Panc1 (cell line): ENCODE measurements around the gene CDH13. TPM values are rescaled to one million over a fixed set of nuclear protein-coding genes. Genes with fewer than 3 reads are reported as not detected.

Source experiments
- ATAC-seq: fragments of 200-7000 bp; cut with Tn5 transposase; 2 replicates; pipeline ENCODE4 v1.9.1; 2020; ENCODE audit warnings: mild to moderate bottlenecking, moderate library complexity
- BruUV-seq: library from RNA; stranded (reverse); fragments of 400-500 nt; replicated peaks from 2 replicates; lab custom pipeline; 2021; lab: Mats Ljungman, UMichigan
- CTCF ChIA-PET: fragments of 300-600 bp; sonication (Branson Sonifier 250); formaldehyde crosslinking; loops from one replicate; lab custom pipeline; 2022; ENCODE audit warnings: antibody characterized with exemption; lab: Charles Lee
- POLR2A ChIA-PET: fragments of 300-600 bp; sonication (Branson Sonifier 250); formaldehyde crosslinking; loops from one replicate; lab custom pipeline; 2022; ENCODE audit warnings: antibody characterized with exemption; lab: Charles Lee
- DNase-seq: peaks from one replicate; pipeline ENCODE4 v3.0.0-alpha.2; 2010; ENCODE audit warnings: low read depth, low spot score
- H3K27ac ChIP-seq: 2 replicates; pipeline ENCODE4 v1.5.1; 2011; ENCODE audit warnings: mild to moderate bottlenecking, low read length, inconsistent platforms
- H3K27me3 ChIP-seq: fragments of 200-500 bp; sonication (Bioruptor generic); 2 replicates; pipeline ENCODE4 v1.6.0; 2014; ENCODE audit warnings: low read length, inconsistent platforms; ENCODE audit not compliant: control insufficient read depth, insufficient read depth
- H3K36me3 ChIP-seq: fragments of 200-500 bp; sonication (Bioruptor generic); 2 replicates; pipeline ENCODE4 v1.5.1; 2014; ENCODE audit warnings: inconsistent platforms, mild to moderate bottlenecking, low read length, moderate library complexity; ENCODE audit not compliant: control insufficient read depth, insufficient read depth
- H3K4me1 ChIP-seq: 2 replicates; pipeline ENCODE4 v1.5.1; 2011; ENCODE audit warnings: inconsistent platforms, mild to moderate bottlenecking, low read length, moderate library complexity; ENCODE audit not compliant: control insufficient read depth, insufficient read depth
- H3K4me3 ChIP-seq, 2 experiments: 2 replicates each; pipeline ENCODE4 v1.5.1; 2011 to 2012; ENCODE audit warnings: low read depth in 2 of 2, low read length in 2 of 2, mild to moderate bottlenecking in 2 of 2, inconsistent platforms in 1 of 2, moderate library complexity in 1 of 2
- H3K9me3 ChIP-seq: fragments of 200-500 bp; sonication (Bioruptor generic); 2 replicates; pipeline ENCODE4 v1.5.1; 2014; ENCODE audit warnings: low read depth, mild to moderate bottlenecking, inconsistent platforms, low read length, moderate library complexity; ENCODE audit not compliant: control insufficient read depth, insufficient read depth
- CTCF ChIP-seq: fragments of 450-650 bp; IDR thresholded peaks from 2 replicates; pipeline ENCODE4 v1.5.1; 2017; ENCODE audit warnings: mild to moderate bottlenecking
- POLR2AphosphoS5 ChIP-seq: IDR thresholded peaks from 2 replicates; pipeline ENCODE4 v1.6.1; 2012; ENCODE audit warnings: mild to moderate bottlenecking, low read depth, low read length, moderate library complexity
- REST ChIP-seq, 2 experiments: IDR thresholded peaks; 2 replicates each; pipeline ENCODE4 v1.6.1; 2011 to 2012; ENCODE audit warnings: low read depth in 2 of 2, control low read depth in 1 of 2, low read length in 1 of 2, mild to moderate bottlenecking in 1 of 2, moderate library complexity in 1 of 2; ENCODE audit not compliant: insufficient read depth in 1 of 2
- SIN3A ChIP-seq: IDR thresholded peaks from 2 replicates; pipeline ENCODE4 v1.6.1; 2012; ENCODE audit warnings: low read depth, mild to moderate bottlenecking, low read length, moderate library complexity, borderline replicate concordance; ENCODE audit not compliant: insufficient read depth
- TCF7L2 ChIP-seq: IDR thresholded peaks from 2 replicates; pipeline ENCODE4 v1.6.1; 2011; ENCODE audit warnings: mild to moderate bottlenecking, low read depth, low read length, inconsistent platforms
- in situ Hi-C: cut with HindIII; loops from 2 replicates; pipeline ENCODE4 v1.10.0; 2016; ENCODE audit warnings: low sequenced_read_pairs, low pct_unique_long_range_greater_than_20kb
- intact Hi-C: fragments of 100-400 bp; cut with micrococcal nuclease; formaldehyde crosslinking; loops from one replicate; pipeline ENCODE4 v1.10.0; 2022; ENCODE audit not compliant: unreplicated experiment
- total RNA-seq: library from RNA; stranded (reverse); gene quantifications from one replicate; pipeline ENCODE4 v1.2.1, GENCODE V29; 2021; ENCODE audit not compliant: unreplicated experiment

CDH13 gene
- total RNA-seq, 1 experiment from 2014 or later, result not detected

GRCh38 chr16:82835487-82836155 is 208.9 kb downstream of the CDH13 start:
- no peaks in the 10 kb centered on the region for H3K36me3 ChIP-seq
- ChIA-PET CTCF (no interaction called here), POLR2A (no interaction called here)
- no peak for ATAC-seq
- H3K9me3 ChIP-seq, result no peaks in the 10 kb centered on the region
- no peaks in the 10 kb centered on the region for H3K4me1 ChIP-seq
- TF ChIP-seq TCF7L2, result no peak
- TF ChIP-seq SIN3A, result no peak
- TF ChIP-seq POLR2AphosphoS5, result no peak
- no peak for TF ChIP-seq CTCF
- TF ChIP-seq REST (IDR thresholded peaks at IDR 0.05; ENCODE audit: insufficient read depth in 1 of 2, low read depth in 2 of 2, low read length in 1 of 2), result no peak
- no peaks in the 10 kb centered on the region for H3K27me3 ChIP-seq
- no TSS peak for BruUV-seq
- in situ Hi-C loops, result no loop called here
- no peak for DNase-seq
- H3K27ac ChIP-seq, result no peak overlapping the region
- intact Hi-C loops, result no loop called here
- H3K4me3 ChIP-seq, result no peak overlapping the region

- POLR2A ChIA-PET, result no interaction called here
Observed at GRCh38 chr16:82841108-82841507, 214.3 kb downstream of the CDH13 start.

More at GRCh38 chr16:82841108-82841507, 214.3 kb downstream of the CDH13 start:
- in situ Hi-C loops (no loop called here), intact Hi-C loops (no loop called here)
- no peaks in the 10 kb centered on the region for H3K9me3 ChIP-seq
- no peak overlapping the region for H3K4me3 ChIP-seq
- ATAC-seq, result no peak
- no peak overlapping the region for H3K27ac ChIP-seq
- no peak for DNase-seq
- H3K27me3 ChIP-seq, result no peaks in the 10 kb centered on the region
- TF ChIP-seq POLR2AphosphoS5 (no peak), REST (IDR thresholded peaks at IDR 0.05; ENCODE audit: insufficient read depth in 1 of 2, low read depth in 2 of 2, low read length in 1 of 2) (no peak), SIN3A (no peak), CTCF (no peak), TCF7L2 (no peak)
- H3K4me1 ChIP-seq, result no peaks in the 10 kb centered on the region
- CTCF ChIA-PET, result no interaction called here
- BruUV-seq, result no TSS peak
- no peaks in the 10 kb centered on the region for H3K36me3 ChIP-seq
